IMR-90 (cell line): ENCODE results near the gene ATXN1. TPM values are rescaled to one million over a fixed set of nuclear protein-coding genes. Genes with fewer than 3 reads are reported as not detected.
A peak's percentile ranks its signal among the peaks of the same experiment; 100 is the strongest.

ENCODE experiments used
- ATAC-seq: fragments of 200-7000 bp; cut with Tn5 transposase; 2 replicates; pipeline ENCODE4 v1.9.1; 2020; ENCODE audit warnings: low read depth, mild to moderate bottlenecking, moderate library complexity
- BruUV-seq: library from RNA; stranded (reverse); fragments of 400-500 nt; replicated peaks from 2 replicates; lab custom pipeline; 2021; lab: Mats Ljungman, UMichigan
- CTCF ChIA-PET: fragments of 300-600 bp; formaldehyde crosslinking; extraction: SDS; loops from one replicate; lab custom pipeline; 2021; ENCODE audit warnings: antibody characterized with exemption; lab: Yijun Ruan, JAX
- POLR2A ChIA-PET: fragments of 300-600 bp; sonication (Branson Sonifier 250); formaldehyde crosslinking; loops from one replicate; lab custom pipeline; 2022; ENCODE audit warnings: antibody characterized with exemption; ENCODE audit not compliant: unreplicated experiment; lab: Charles Lee
- DNase-seq: peaks from one replicate; pipeline ENCODE4 v3.0.0; 2013
- H2AFZ ChIP-seq: replicated peaks from 2 replicates; pipeline ENCODE3; 2013; ENCODE audit warnings: low read length, mild to moderate bottlenecking; ENCODE audit not compliant: poor library complexity
- H2AK5ac ChIP-seq: 2 replicates; pipeline ENCODE4 v1.6.1; 2013; ENCODE audit warnings: low read depth, low read length, inconsistent platforms
- H2AK9ac ChIP-seq: replicated peaks from 2 replicates; pipeline ENCODE3; 2013; ENCODE audit warnings: mild to moderate bottlenecking, low read depth, low read length, moderate library complexity; ENCODE audit not compliant: poor library complexity
- H2BK120ac ChIP-seq: 2 replicates; pipeline ENCODE4 v1.6.1; 2013; ENCODE audit warnings: low read depth, low read length, inconsistent platforms
- H2BK15ac ChIP-seq: 3 replicates; pipeline ENCODE4 v1.6.1; 2013; ENCODE audit warnings: low read depth, low read length, inconsistent platforms
- H2BK20ac ChIP-seq: 2 replicates; pipeline ENCODE4 v1.6.1; 2013; ENCODE audit warnings: low read depth, mild to moderate bottlenecking, inconsistent platforms, low read length, moderate library complexity
- H2BK5ac ChIP-seq: 2 replicates; pipeline ENCODE4 v1.6.1; 2013; ENCODE audit warnings: mild to moderate bottlenecking, low read depth, low read length, inconsistent platforms; ENCODE audit not compliant: poor library complexity, severe bottlenecking
- H3K14ac ChIP-seq: replicated peaks from 2 replicates; pipeline ENCODE4 v1.6.1; 2013; ENCODE audit warnings: low read depth, low read length, inconsistent platforms
- H3K18ac ChIP-seq: 2 replicates; pipeline ENCODE4 v1.6.1; 2013; ENCODE audit warnings: low read depth, low read length, control low read depth
- H3K23ac ChIP-seq: 2 replicates; pipeline ENCODE4 v1.6.1; 2013; ENCODE audit warnings: low read depth, low read length, inconsistent platforms
- H3K27ac ChIP-seq: 2 replicates; pipeline ENCODE4 v1.5.1; 2013; ENCODE audit warnings: mild to moderate bottlenecking, control low read depth, low read length; ENCODE audit not compliant: insufficient read depth
- H3K27me3 ChIP-seq: 2 replicates; pipeline ENCODE4 v1.6.1; 2013; ENCODE audit warnings: low read length; ENCODE audit not compliant: control insufficient read depth, insufficient read depth
- H3K36me3 ChIP-seq: 2 replicates; pipeline ENCODE4 v1.6.1; 2013; ENCODE audit warnings: low read length, mixed read lengths; ENCODE audit not compliant: control insufficient read depth, insufficient read depth
- H3K4ac ChIP-seq: 2 replicates; pipeline ENCODE4 v1.6.1; 2013; ENCODE audit warnings: low read depth, low read length, inconsistent platforms
- H3K4me1 ChIP-seq: 2 replicates; pipeline ENCODE4 v1.6.1; 2013; ENCODE audit warnings: low read length, mixed read lengths; ENCODE audit not compliant: control insufficient read depth, insufficient read depth
- H3K4me2 ChIP-seq: 2 replicates; pipeline ENCODE4 v1.6.1; 2013; ENCODE audit warnings: low read depth, mild to moderate bottlenecking, control low read depth, low read length, moderate library complexity
- H3K4me3 ChIP-seq: 2 replicates; pipeline ENCODE4 v1.5.1; 2013; ENCODE audit warnings: low read depth, mild to moderate bottlenecking, control low read depth, low read length, moderate library complexity; ENCODE audit not compliant: insufficient read depth
- H3K56ac ChIP-seq: 2 replicates; pipeline ENCODE4 v1.6.1; 2013; ENCODE audit warnings: low read length, inconsistent platforms; ENCODE audit not compliant: insufficient read depth; ENCODE audit errors: extremely low read depth
- H3K79me1 ChIP-seq, 2 experiments: 2 replicates each; pipeline ENCODE4 v1.6.1; 2013; ENCODE audit warnings: low read length in 2 of 2, inconsistent platforms in 1 of 2, low read depth in 1 of 2
- H3K9ac ChIP-seq: 2 replicates; pipeline ENCODE4 v1.6.1; 2013; ENCODE audit warnings: low read depth, low read length, control low read depth
- H3K9me1 ChIP-seq: 2 replicates; pipeline ENCODE4 v1.6.1; 2013; ENCODE audit warnings: low read length, inconsistent platforms; ENCODE audit not compliant: insufficient read depth
- H3K9me3 ChIP-seq: 2 replicates; pipeline ENCODE4 v1.6.1; 2013; ENCODE audit warnings: low read length; ENCODE audit not compliant: control insufficient read depth, insufficient read depth
- H4K20me1 ChIP-seq: 2 replicates; pipeline ENCODE4 v1.6.1; 2013; ENCODE audit warnings: low read length, inconsistent platforms; ENCODE audit not compliant: insufficient read depth
- H4K5ac ChIP-seq: 2 replicates; pipeline ENCODE4 v1.6.1; 2013; ENCODE audit warnings: mild to moderate bottlenecking, low read depth, low read length, control low read depth
- H4K8ac ChIP-seq, 2 experiments: 2 replicates each; pipeline ENCODE4 v1.6.1; 2013; ENCODE audit warnings: low read depth in 2 of 2, low read length in 2 of 2, control low read depth in 1 of 2, inconsistent platforms in 1 of 2
- H4K91ac ChIP-seq: 2 replicates; pipeline ENCODE4 v1.6.1; 2013; ENCODE audit warnings: low read depth, low read length, inconsistent platforms; ENCODE audit not compliant: insufficient read depth
- CEBPB ChIP-seq: IDR thresholded peaks from 2 replicates; pipeline ENCODE4 v1.6.1; 2012; ENCODE audit warnings: low read depth, low read length, improper control_type of control experiment
- RAD21 ChIP-seq: IDR thresholded peaks from 2 replicates; pipeline ENCODE4 v1.6.1; 2012; ENCODE audit warnings: low read length, improper control_type of control experiment
- WGBS, 2 experiments: methylation state at CpG; one replicate each; pipeline versions ENCODE4 v1.1.5 to v1.1.7; 2013; ENCODE audit warnings: missing lambda C conversion rate in 2 of 2; ENCODE audit not compliant: insufficient read length in 1 of 2; ENCODE audit errors: extremely low coverage in 2 of 2; 5-methylcytosine and 5-hydroxymethylcytosine counted together
- dilution Hi-C: fragments of 300-500 bp; cut with HindIII; formaldehyde crosslinking; loops from one replicate; pipeline ENCODE4 v1.14.3; 2018; ENCODE audit warnings: low sequenced_read_pairs; ENCODE audit not compliant: unreplicated experiment
- in situ Hi-C: fragments of 300-500 bp; cut with MboI; formaldehyde crosslinking; loops from 3 replicates; pipeline ENCODE4 v1.14.3; 2019; ENCODE audit warnings: low sequenced_read_pairs, inconsistent platforms, mixed read lengths
- intact Hi-C: fragments of 100-400 bp; cut with micrococcal nuclease; formaldehyde crosslinking; loops from 2 replicates; pipeline ENCODE4 v1.10.0; 2022
- polyA plus RNA-seq, 3 experiments: library from polyadenylated mRNA; depleted of rRNA; stranded (reverse); fragments of >200 nt; gene quantifications; 2 replicates each; pipeline ENCODE4 v1.2.3, GENCODE V29; 2012; ENCODE audit warnings: low replicate concordance in 1 of 3
- total RNA-seq: library from RNA; depleted of rRNA; stranded (reverse); fragments of >200 nt; gene quantifications from 2 replicates; pipeline ENCODE4 v1.2.3, GENCODE V29; 2012

Gene ATXN1
- total and polyA plus RNA-seq, 2 of the 4 experiments (the other 2 are of a cell fraction), result 7.3 to 11.1 TPM

GRCh38 chr6:16800942-16801341 lies 39.7 kb upstream of the ATXN1 start:
- Histone ChIP-seq H3K23ac (no peak overlapping the region), H2BK5ac (no peak overlapping the region), H3K9me3 (no peaks in the 10 kb centered on the region), H4K20me1 (no peaks in the 10 kb centered on the region), H4K8ac (no peak overlapping the region), H4K5ac (no peak overlapping the region), H2AK9ac (no peak overlapping the region), H3K36me3 (no peaks in the 10 kb centered on the region), H2AFZ (no peak overlapping the region), H3K79me1 (no peaks in the 10 kb centered on the region), H3K18ac (no peak overlapping the region), H3K14ac (no peak overlapping the region), H2BK120ac (no peak overlapping the region), H3K4me3 (no peak overlapping the region), H3K9ac (no peak overlapping the region), H2BK15ac (no peak overlapping the region), H3K4me1 (peaks cover 9% of the 10 kb centered on the region), H3K4me2 (no peak overlapping the region), H3K56ac (no peak overlapping the region), H3K4ac (no peak overlapping the region), H3K27me3 (no peaks in the 10 kb centered on the region), H2BK20ac (no peak overlapping the region), H3K9me1 (no peaks in the 10 kb centered on the region; the same call in 1 of the 2 replicates), H2AK5ac (no peak overlapping the region), H3K27ac (no peak overlapping the region), H4K91ac (no peak overlapping the region)
- TF ChIP-seq RAD21, result no peak
- peak; percentile 98 for TF ChIP-seq CEBPB
- ChIA-PET CTCF (no interaction called here), POLR2A (no interaction called here)
- no TSS peak for BruUV-seq
- DNase-seq (peak; percentile 58), ATAC-seq (no peak)
- intact Hi-C loops, result no loop called here
- in situ Hi-C loops, result no loop called here
- no CpG with 5 or more reads among the region's 2 CpGs for WGBS, 2 experiments
- dilution Hi-C loops, result no loop called here
